CD4-positive, alpha-beta T cell (primary cell): ENCODE data around the gene SYTL3. TPM values are rescaled to one million over a fixed set of nuclear protein-coding genes. Genes with fewer than 3 reads are reported as not detected.

Experiments used
- ATAC-seq: fragments of 200-7000 bp; cut with Tn5 transposase; one replicate; pipeline ENCODE4 v1.10.0; 2022; ENCODE audit warnings: mild to moderate bottlenecking; ENCODE audit not compliant: poor library complexity
- CTCF ChIA-PET: fragments of 350-600 bp; sonication (Branson Sonifier 250); formaldehyde crosslinking; loops from one replicate; lab custom pipeline; 2021; ENCODE audit warnings: antibody characterized with exemption, inconsistent platforms; lab: Charles Lee
- POLR2A ChIA-PET: fragments of 350-600 bp; sonication (Branson Sonifier 250); formaldehyde crosslinking; loops from one replicate; lab custom pipeline; 2021; ENCODE audit warnings: antibody characterized with exemption, inconsistent platforms; lab: Charles Lee
- DNase-seq, 14 experiments: peaks; one replicate each; pipeline ENCODE4 v3.0.0-alpha.2; 2013 to 2020; ENCODE audit warnings: mixed read lengths in 2 of 14
- H3K27ac ChIP-seq, 2 donors: one replicate each; pipeline versions ENCODE4 v1.5.1 to v1.7.0; 2013; ENCODE audit warnings: low read length in 2 of 2, low read depth in 1 of 2, mild to moderate bottlenecking in 1 of 2
- H3K27me3 ChIP-seq, 2 experiments: 1 replicate in 1 of 2; 2 replicates in 1 of 2; pipeline versions ENCODE4 v1.6.1 to v1.7.0; 2013; ENCODE audit warnings: low read length in 2 of 2, control low read depth in 1 of 2, mild to moderate bottlenecking in 1 of 2, moderate library complexity in 1 of 2; ENCODE audit not compliant: insufficient read depth in 2 of 2, control insufficient read depth in 1 of 2
- H3K36me3 ChIP-seq: one replicate; pipeline ENCODE4 v1.6.1; 2013; ENCODE audit warnings: low read length, control low read depth; ENCODE audit not compliant: insufficient read depth
- H3K4me1 ChIP-seq: one replicate; pipeline ENCODE4 v1.6.1; 2013; ENCODE audit warnings: low read length, control low read depth; ENCODE audit not compliant: insufficient read depth
- H3K4me3 ChIP-seq: one replicate; pipeline ENCODE4 v1.5.1; 2013; ENCODE audit warnings: mild to moderate bottlenecking, low read length, moderate library complexity
- H3K9me3 ChIP-seq, 2 experiments: 1 replicate in 1 of 2; 2 replicates in 1 of 2; pipeline versions ENCODE4 v1.6.1 to v1.7.0; 2013; ENCODE audit warnings: low read length in 2 of 2, mild to moderate bottlenecking in 2 of 2, control low read depth in 1 of 2, moderate library complexity in 1 of 2; ENCODE audit not compliant: control insufficient read depth in 1 of 2, insufficient read depth in 1 of 2
- H3K27ac Mint-ChIP-seq: one replicate; pipeline ENCODE4 v1.8.0; 2020; ENCODE audit warnings: mixed read lengths
- H3K27me3 Mint-ChIP-seq: one replicate; pipeline ENCODE4 v1.8.0; 2021; ENCODE audit warnings: mixed read lengths
- H3K36me3 Mint-ChIP-seq: one replicate; pipeline ENCODE4 v1.8.0; 2021; ENCODE audit warnings: low read depth, mixed read lengths
- H3K4me1 Mint-ChIP-seq: one replicate; pipeline ENCODE4 v1.8.0; 2021; ENCODE audit warnings: low read depth, mixed read lengths
- H3K4me3 Mint-ChIP-seq: one replicate; pipeline ENCODE4 v1.8.0; 2020; ENCODE audit warnings: mild to moderate bottlenecking, mixed read lengths
- H3K9me3 Mint-ChIP-seq: one replicate; pipeline ENCODE4 v1.8.0; 2020; ENCODE audit warnings: mixed read lengths
- intact Hi-C, 2 experiments: fragments of 100-400 bp; cut with DNase I in 1 of 2; cut with micrococcal nuclease in 1 of 2; formaldehyde crosslinking; loops; one replicate each; pipeline versions ENCODE4 v1.15.1 to v1.9.0; 2023 to 2025; cut with DNase I, micrococcal nuclease
- total RNA-seq, 174 experiments: library from RNA in 2 of 174; stranded (reverse) in 2 of 174; gene quantifications; one replicate each; pipeline ENCODE4 v1.2.3 and lab custom pipeline; 2021 to 2026
- TF ChIP-seq, protein P1 (sequence below): fragments of 200-600 bp; IDR thresholded peaks from one replicate; pipeline ENCODE4 v1.8.0; 2022; ENCODE audit warnings: antibody characterized with exemption, mild to moderate bottlenecking

The SYTL3 gene
- total RNA-seq, 2 experiments from 2014 or later = 41.2 to 42.7 TPM

- peaks cover 96% of the 10 kb centered on the region for H3K36me3 ChIP-seq
- no peaks in the 10 kb centered on the region for H3K9me3 ChIP-seq
- H3K4me1 ChIP-seq = peaks cover 26% of the 10 kb centered on the region
- no peaks in the 10 kb centered on the region for H3K9me3 Mint-ChIP-seq
- ChIA-PET CTCF (interaction anchor here (0.8 kb wide), 1 partner anchor 11 kb away, joined by 3 read pairs; no protein-coding TSS in a partner anchor), POLR2A (interaction anchor here (3.4 kb wide), 1 partner anchor 11 kb away, joined by 9 read pairs; no protein-coding TSS in a partner anchor)
- H3K27me3 ChIP-seq = no peaks in the 10 kb centered on the region
- intact Hi-C loops = loop anchor here (5.0 to 10.0 kb wide), 2 partner anchors 39 to 63 kb away; partner anchors contain the start of gene EZR (in 1 of the 2)
- H3K27ac ChIP-seq = no peak overlapping the region
- H3K27me3 Mint-ChIP-seq = no peaks in the 10 kb centered on the region
- DNase-seq (no peak), ATAC-seq (no peak)
- no peak overlapping the region for H3K4me3 ChIP-seq
- H3K4me3 Mint-ChIP-seq = no peak overlapping the region
- peaks cover 62% of the 10 kb centered on the region for H3K4me1 Mint-ChIP-seq
- H3K27ac Mint-ChIP-seq = peak overlapping the region; percentile 47
- peaks cover 100% of the 10 kb centered on the region for H3K36me3 Mint-ChIP-seq
- TF ChIP-seq, protein P1, sequence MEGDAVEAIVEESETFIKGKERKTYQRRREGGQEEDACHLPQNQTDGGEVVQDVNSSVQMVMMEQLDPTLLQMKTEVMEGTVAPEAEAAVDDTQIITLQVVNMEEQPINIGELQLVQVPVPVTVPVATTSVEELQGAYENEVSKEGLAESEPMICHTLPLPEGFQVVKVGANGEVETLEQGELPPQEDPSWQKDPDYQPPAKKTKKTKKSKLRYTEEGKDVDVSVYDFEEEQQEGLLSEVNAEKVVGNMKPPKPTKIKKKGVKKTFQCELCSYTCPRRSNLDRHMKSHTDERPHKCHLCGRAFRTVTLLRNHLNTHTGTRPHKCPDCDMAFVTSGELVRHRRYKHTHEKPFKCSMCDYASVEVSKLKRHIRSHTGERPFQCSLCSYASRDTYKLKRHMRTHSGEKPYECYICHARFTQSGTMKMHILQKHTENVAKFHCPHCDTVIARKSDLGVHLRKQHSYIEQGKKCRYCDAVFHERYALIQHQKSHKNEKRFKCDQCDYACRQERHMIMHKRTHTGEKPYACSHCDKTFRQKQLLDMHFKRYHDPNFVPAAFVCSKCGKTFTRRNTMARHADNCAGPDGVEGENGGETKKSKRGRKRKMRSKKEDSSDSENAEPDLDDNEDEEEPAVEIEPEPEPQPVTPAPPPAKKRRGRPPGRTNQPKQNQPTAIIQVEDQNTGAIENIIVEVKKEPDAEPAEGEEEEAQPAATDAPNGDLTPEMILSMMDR = no peak
Observed at GRCh38 chr6:158778005-158778527, 128.2 kb downstream of the SYTL3 start.

GRCh38 chr6:158780246-158780884 is 130.5 kb downstream of the SYTL3 start:
- Mint-ChIP-seq H3K9me3 (no peaks in the 10 kb centered on the region), H3K4me1 (peaks cover 54% of the 10 kb centered on the region), H3K27me3 (no peaks in the 10 kb centered on the region), H3K27ac (peak overlapping the region; percentile 72), H3K4me3 (peak overlapping the region; percentile 27), H3K36me3 (peaks cover 100% of the 10 kb centered on the region)
- TF ChIP-seq, protein P1 = no peak
- H3K4me1 ChIP-seq = peaks cover 26% of the 10 kb centered on the region
- peaks cover 97% of the 10 kb centered on the region for H3K36me3 ChIP-seq
- H3K4me3 ChIP-seq = no peak overlapping the region
- ATAC-seq = no peak
- no peak for DNase-seq
- no peaks in the 10 kb centered on the region for H3K9me3 ChIP-seq
- no peaks in the 10 kb centered on the region for H3K27me3 ChIP-seq
- CTCF ChIA-PET = interaction anchor here (0.6 to 2.1 kb wide), 7 partner anchors 11 to 198 kb away, joined by 3 to 7 read pairs (median 3); no protein-coding TSS in a partner anchor
- intact Hi-C loops = no loop called here
- H3K27ac ChIP-seq = no peak overlapping the region
- POLR2A ChIA-PET = interaction anchor here (0.6 to 3.4 kb wide), 3 partner anchors 9 to 89 kb away, joined by 3 to 9 read pairs (median 9); no protein-coding TSS in a partner anchor

DNA sequence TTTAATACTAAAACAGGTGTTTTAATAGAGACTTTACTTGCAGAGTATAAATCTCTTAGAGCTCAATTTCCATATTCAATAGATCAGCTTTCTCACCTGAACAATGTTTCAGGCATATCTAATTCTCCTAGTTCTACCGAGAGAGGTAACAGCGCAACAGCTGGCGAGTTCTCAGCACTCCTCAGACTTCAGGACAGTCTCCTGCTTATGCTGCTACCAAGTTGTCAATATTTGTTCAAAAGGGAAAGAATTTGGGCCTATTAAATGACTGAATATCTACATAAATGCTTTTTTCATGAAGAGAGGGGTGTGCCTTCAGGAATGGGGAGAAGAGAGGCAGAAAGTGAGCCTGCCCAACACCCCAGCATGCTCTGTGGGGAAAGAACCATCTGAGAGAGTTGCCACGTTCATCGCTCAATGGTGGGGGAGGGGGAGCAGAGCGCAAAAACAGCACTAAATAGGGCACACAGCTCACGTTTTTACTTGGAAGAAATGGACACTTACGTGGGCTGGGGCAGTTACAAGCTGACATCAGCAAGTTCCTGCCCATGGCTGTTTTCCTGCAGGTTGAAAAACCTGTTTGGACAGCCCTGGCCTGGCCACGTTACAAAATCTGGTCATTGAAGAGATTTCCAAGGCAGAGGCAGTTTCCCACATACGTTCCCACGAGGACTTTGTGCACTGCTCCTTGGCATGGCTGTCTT is 131.3 kb downstream of the SYTL3 start:
- ATAC-seq (no peak), DNase-seq (no peak)
- TF ChIP-seq, protein P1 = no peak
- Histone ChIP-seq H3K4me3 (no peak overlapping the region), H3K36me3 (peaks cover 97% of the 10 kb centered on the region), H3K27ac (no peak overlapping the region), H3K9me3 (no peaks in the 10 kb centered on the region), H3K4me1 (peaks cover 24% of the 10 kb centered on the region), H3K27me3 (no peaks in the 10 kb centered on the region)
- ChIA-PET POLR2A (interaction anchor here (0.6 to 3.4 kb wide), 3 partner anchors 8 to 88 kb away, joined by 3 to 9 read pairs (median 9); no protein-coding TSS in a partner anchor), CTCF (interaction anchor here (0.9 to 2.1 kb wide), 3 partner anchors 11 to 77 kb away, joined by 3 to 7 read pairs (median 6); no protein-coding TSS in a partner anchor)
- H3K9me3 Mint-ChIP-seq = no peaks in the 10 kb centered on the region
- peaks cover 100% of the 10 kb centered on the region for H3K36me3 Mint-ChIP-seq
- H3K4me1 Mint-ChIP-seq = peaks cover 52% of the 10 kb centered on the region
- no peak overlapping the region for H3K4me3 Mint-ChIP-seq
- intact Hi-C loops = no loop called here
- no peaks in the 10 kb centered on the region for H3K27me3 Mint-ChIP-seq
- H3K27ac Mint-ChIP-seq = peak overlapping the region; percentile 72
